Sigmoid colon (tissue), 7 donors: ENCODE data around the gene HLA-DQB1. TPM values are rescaled to one million over a fixed set of nuclear protein-coding genes. Genes with fewer than 3 reads are reported as not detected.

Source experiments
- DNase-seq: peaks from one replicate; pipeline ENCODE4 v3.0.0-alpha.2; 2019
- H3K27ac ChIP-seq, 4 donors: fragments of 200-600 bp; sonication (generic); one replicate each; pipeline ENCODE4 v1.5.1; 2016 to 2019; ENCODE audit warnings: mild to moderate bottlenecking in 1 of 4
- H3K27me3 ChIP-seq, 3 donors: fragments of 200-600 bp; sonication (generic); one replicate each; pipeline ENCODE4 v1.5.1; 2019; ENCODE audit warnings: mild to moderate bottlenecking in 1 of 3
- H3K36me3 ChIP-seq, 4 donors: fragments of 200-600 bp; sonication (generic); one replicate each; pipeline ENCODE4 v1.5.1; 2016 to 2019
- H3K4me1 ChIP-seq, 4 donors: fragments of 200-600 bp; sonication (generic); one replicate each; pipeline ENCODE4 v1.5.1; 2017 to 2019
- H3K4me3 ChIP-seq, 4 donors: fragments of 200-600 bp; sonication (generic); one replicate each; pipeline ENCODE4 v1.5.1; 2017 to 2019; ENCODE audit warnings: mild to moderate bottlenecking in 2 of 4, moderate library complexity in 1 of 4
- H3K9me3 ChIP-seq, 4 donors: fragments of 200-600 bp in 3 of 4; sonication (generic) in 3 of 4; one replicate each; pipeline versions ENCODE4 v1.5.1 to v1.6.1; 2013 to 2019
- CTCF ChIP-seq, 4 experiments: fragments of 450-650 bp in 3 of 4; fragments of 200-600 bp in 1 of 4; IDR thresholded peaks; one replicate each; pipeline ENCODE4 v1.5.1; 2016 to 2019; ENCODE audit warnings: antibody characterized with exemption in 4 of 4, mild to moderate bottlenecking in 3 of 4, moderate library complexity in 2 of 4
- EP300 ChIP-seq, 4 donors: sonication (generic); formaldehyde crosslinking; IDR thresholded peaks; one replicate each; pipeline ENCODE4 v1.6.1; 2017; ENCODE audit warnings: antibody characterized with exemption in 4 of 4
- POLR2A ChIP-seq, 2 donors: fragments of 450-650 bp; IDR thresholded peaks; one replicate each; pipeline ENCODE4 v1.6.1; 2016; ENCODE audit warnings: antibody characterized with exemption in 2 of 2, mild to moderate bottlenecking in 2 of 2, moderate library complexity in 2 of 2
- POLR2AphosphoS5 ChIP-seq, 4 donors: sonication (generic); formaldehyde crosslinking; IDR thresholded peaks; one replicate each; pipeline ENCODE4 v1.6.1; 2017; ENCODE audit warnings: antibody characterized with exemption in 4 of 4
- WGBS, 2 donors: extraction: QIAGEN DNeasy Blood & Tissue Kit; methylation state at CpG; one replicate each; pipeline ENCODE4 v1.1.7; 2013; 5-methylcytosine and 5-hydroxymethylcytosine counted together
- intact Hi-C: fragments of 100-400 bp; cut with DNase I; formaldehyde crosslinking; loops from one replicate; pipeline ENCODE4 v1.15.1; 2023
- polyA plus RNA-seq, 3 donors: library from polyadenylated mRNA; stranded (reverse); fragments of 200-250 nt; gene quantifications; one replicate each; pipeline ENCODE4 v1.2.3, GENCODE V29; 2013
- total RNA-seq, 4 donors: library from RNA; depleted of rRNA; stranded (reverse); fragments of >200 nt; gene quantifications; one replicate each; pipeline ENCODE4 v1.1.0, GENCODE V29; 2016
- donor health status: healthy with polysubstance abuse.
- donor health status: Bipolar disorder and iron deficiency.
- donor health status: healthy.

HLA-DQB1 gene
- total and polyA plus RNA-seq, 7 donors: under 0.01 to 182 (median 3.5) TPM

- Histone ChIP-seq H3K4me3 (no peak overlapping the region), H3K9me3 (no peaks in the 10 kb centered on the region), H3K36me3 (no peaks in the 10 kb centered on the region), H3K27ac (no peak overlapping the region), H3K27me3 (peaks cover 0 to 5% (median 0%) of the 10 kb centered on the region in 3 donors), H3K4me1 (no peaks in the 10 kb centered on the region)
- no peak for DNase-seq
- 79 to 83% methylated on average over 8 of the region's 8 CpGs for WGBS, 2 donors
- intact Hi-C loops: loop anchor here (5.0 kb wide), 1 partner anchor 108 kb away; no protein-coding TSS in a partner anchor
- TF ChIP-seq POLR2AphosphoS5 (IDR thresholded peaks at IDR 0.05) (no peak), POLR2A (IDR thresholded peaks at IDR 0.05) (no peak), EP300 (IDR thresholded peaks at IDR 0.05) (no peak), CTCF (IDR thresholded peaks at IDR 0.05) (no peak)
Measured at GRCh38 chr6:32639440-32640394, 26.7 kb downstream of the HLA-DQB1 start.

- intact Hi-C loops: no loop called here
- no peak overlapping the region for H3K27ac ChIP-seq
- no peaks in the 10 kb centered on the region for H3K36me3 ChIP-seq
- WGBS, 2 donors: 59 to 74% methylated on average over 9 of the region's 9 CpGs
- H3K4me1 ChIP-seq: no peaks in the 10 kb centered on the region
- DNase-seq: no peak
- H3K27me3 ChIP-seq: peaks cover 0 to 5% (median 0%) of the 10 kb centered on the region in 3 donors
- TF ChIP-seq CTCF (IDR thresholded peaks at IDR 0.05) (no peak), POLR2AphosphoS5 (IDR thresholded peaks at IDR 0.05) (no peak), EP300 (IDR thresholded peaks at IDR 0.05) (no peak), POLR2A (IDR thresholded peaks at IDR 0.05) (no peak)
- H3K4me3 ChIP-seq: no peak overlapping the region
- H3K9me3 ChIP-seq: no peaks in the 10 kb centered on the region
Measured at GRCh38 chr6:32638532-32639219, 27.8 kb downstream of the HLA-DQB1 start.

- no peak overlapping the region for H3K27ac ChIP-seq
- H3K9me3 ChIP-seq: no peaks in the 10 kb centered on the region
- 66 to 91% methylated on average over 3 of the region's 3 CpGs for WGBS, 2 donors
- H3K27me3 ChIP-seq: peaks cover 0 to 5% (median 0%) of the 10 kb centered on the region in 3 donors
- intact Hi-C loops: no loop called here
- peak overlapping the region in 1 of 4 donors; percentile 17 for H3K4me3 ChIP-seq
- no peaks in the 10 kb centered on the region for H3K4me1 ChIP-seq
- no peak for TF ChIP-seq CTCF (IDR thresholded peaks at IDR 0.05)
- no peak for TF ChIP-seq POLR2A (IDR thresholded peaks at IDR 0.05)
- no peak for TF ChIP-seq POLR2AphosphoS5 (IDR thresholded peaks at IDR 0.05)
- TF ChIP-seq EP300 (IDR thresholded peaks at IDR 0.05): no peak
- no peaks in the 10 kb centered on the region for H3K36me3 ChIP-seq
- no peak for DNase-seq
Measured at GRCh38 chr6:32637883-32638282, 28.6 kb downstream of the HLA-DQB1 start.

GRCh38 chr6:32637219-32637880 lies 29.1 kb downstream of the HLA-DQB1 start, which contains the start of gene HLA-DQA1:
Gene HLA-DQA1 (plus strand): TSS chr6:32637406. CDS start chr6:32637459, 53 bp downstream.
- no peak for DNase-seq
- H3K27ac ChIP-seq: no peak within 1 kb of the TSS
- peaks cover 0 to 5% (median 0%) of the 10 kb centered on the region in 3 donors for H3K27me3 ChIP-seq
- TF ChIP-seq EP300 (IDR thresholded peaks at IDR 0.05) (no peak), POLR2AphosphoS5 (IDR thresholded peaks at IDR 0.05) (peak in 2 of 4 donors; percentile 54 to 63)
- intact Hi-C loops: no loop called here
- H3K4me3 ChIP-seq: peak within 1 kb of the TSS in 1 of 4 donors; percentile 17
- H3K36me3 ChIP-seq: no peaks in the 10 kb centered on the region
- 38 to 48% methylated on average over 7 of the region's 7 CpGs for WGBS, 2 donors
- H3K4me1 ChIP-seq: no peaks in the 10 kb centered on the region
- H3K9me3 ChIP-seq: no peaks in the 10 kb centered on the region
